GM23248 (cell line): ENCODE measurements around the gene C4orf33. TPM values are rescaled to one million over a fixed set of nuclear protein-coding genes. Genes with fewer than 3 reads are reported as not detected.

ENCODE experiments used
- DNase-seq: peaks from one replicate; pipeline ENCODE4 v3.0.0-alpha.2; 2015
- H2AFZ ChIP-seq: fragments of 200-600 bp; sonication (generic); 2 replicates; pipeline ENCODE4 v1.6.1; 2016; ENCODE audit warnings: antibody characterized with exemption
- H3F3A ChIP-seq: fragments of 200-600 bp; sonication (generic); 2 replicates; pipeline ENCODE4 v1.6.1; 2016; ENCODE audit warnings: mild to moderate bottlenecking, antibody characterized with exemption, mixed run types; ENCODE audit not compliant: insufficient read depth
- H3K27ac ChIP-seq: fragments of 200-600 bp; sonication (generic); 2 replicates; pipeline ENCODE4 v1.5.1; 2016; ENCODE audit warnings: mild to moderate bottlenecking
- H3K27me3 ChIP-seq: fragments of 200-600 bp; sonication (generic); replicated peaks from 2 replicates; pipeline ENCODE4 v1.6.1; 2016; ENCODE audit warnings: mild to moderate bottlenecking; ENCODE audit not compliant: insufficient read depth
- H3K36me3 ChIP-seq: fragments of 200-600 bp; sonication (generic); 2 replicates; pipeline ENCODE4 v1.6.1; 2016; ENCODE audit warnings: low read depth, mild to moderate bottlenecking
- H3K4me1 ChIP-seq: fragments of 200-600 bp; sonication (generic); 2 replicates; pipeline ENCODE4 v1.6.1; 2016; ENCODE audit warnings: mild to moderate bottlenecking; ENCODE audit not compliant: insufficient read depth
- H3K4me2 ChIP-seq: fragments of 200-600 bp; sonication (generic); one replicate; pipeline ENCODE4 v1.6.1; 2016; ENCODE audit warnings: mild to moderate bottlenecking; ENCODE audit not compliant: unreplicated experiment
- H3K4me3 ChIP-seq: fragments of 200-600 bp; sonication (generic); 2 replicates; pipeline ENCODE4 v1.5.1; 2016; ENCODE audit warnings: mild to moderate bottlenecking
- H3K79me2 ChIP-seq: fragments of 200-600 bp; sonication (generic); 2 replicates; pipeline ENCODE4 v1.6.1; 2016; ENCODE audit warnings: mild to moderate bottlenecking; ENCODE audit not compliant: insufficient read depth
- H3K9ac ChIP-seq: fragments of 200-600 bp; sonication (generic); 2 replicates; pipeline ENCODE4 v1.6.1; 2016; ENCODE audit warnings: mild to moderate bottlenecking
- H3K9me2 ChIP-seq: fragments of 200-600 bp; sonication (generic); 2 replicates; pipeline ENCODE4 v1.6.1; 2016; ENCODE audit warnings: mixed run types, mild to moderate bottlenecking, moderate library complexity; ENCODE audit not compliant: insufficient read depth
- H3K9me3 ChIP-seq: fragments of 200-600 bp; sonication (generic); one replicate; pipeline ENCODE4 v1.6.1; 2017; ENCODE audit warnings: low read depth
- H4K20me1 ChIP-seq: fragments of 200-600 bp; sonication (generic); 2 replicates; pipeline ENCODE4 v1.6.0; 2016; ENCODE audit not compliant: insufficient read depth
- EZH2 ChIP-seq: fragments of 200-600 bp; sonication (generic); IDR thresholded peaks from 2 replicates; pipeline ENCODE4 v1.6.1; 2018; ENCODE audit warnings: antibody characterized with exemption, mild to moderate bottlenecking; ENCODE audit not compliant: insufficient read depth, poor library complexity, severe bottlenecking
- EZH2phosphoT487 ChIP-seq: fragments of 200-600 bp; sonication (generic); IDR thresholded peaks from 2 replicates; pipeline ENCODE4 v1.6.1; 2018; ENCODE audit warnings: antibody characterized with exemption, moderate library complexity, mild to moderate bottlenecking, low read depth; ENCODE audit not compliant: insufficient read depth
- WGBS, 2 experiments: methylation state at CpG; one replicate each; pipeline ENCODE4 v1.1.6; 2015 to 2017; ENCODE audit warnings: low lambda C conversion rate in 2 of 2, low coverage in 1 of 2; ENCODE audit errors: missing lambda C conversion rate in 2 of 2; 5-methylcytosine and 5-hydroxymethylcytosine counted together
- in situ Hi-C: fragments of 300-500 bp; cut with MboI; formaldehyde crosslinking; loops from 2 replicates; pipeline ENCODE4 v1.15.0; 2020
- polyA plus RNA-seq: library from polyadenylated mRNA; unstranded; fragments of >200 nt; fragmentation: Nextera tagmentation; extraction: Ambion mirVana; gene quantifications from 2 replicates; pipeline ENCODE4 v1.2.1, GENCODE V29; 2016
- total RNA-seq: library from RNA; depleted of rRNA; stranded (reverse); fragments of >200 nt; shearing (Covaris generic); gene quantifications from 2 replicates; pipeline ENCODE4 v1.2.3, GENCODE V29; 2014

C4orf33 gene
- total and polyA plus RNA-seq, 2 experiments from 2014 or later = 5.6 to 7.8 TPM

DNA sequence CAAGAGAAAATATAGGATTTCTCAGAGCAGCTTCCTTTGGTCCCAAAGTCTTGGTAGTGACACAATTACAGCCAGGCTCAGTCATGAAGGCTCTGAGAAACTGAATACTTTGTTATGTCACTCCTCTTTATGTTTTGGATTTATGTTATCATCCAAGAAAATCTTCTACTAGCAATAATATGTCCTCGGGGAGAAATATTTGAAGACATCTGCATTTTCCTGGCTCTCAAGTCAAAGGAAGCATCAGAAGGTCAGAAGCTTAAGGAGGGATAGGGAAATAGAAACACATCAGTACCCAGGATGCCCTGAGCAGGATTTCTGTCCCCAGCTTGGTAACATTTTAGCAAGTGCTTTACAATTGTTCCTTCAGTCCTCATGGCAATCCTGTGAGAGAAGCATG, 54.0 kb downstream of the C4orf33 start:
- no peaks in the 10 kb centered on the region for H3K9me3 ChIP-seq
- WGBS, 2 experiments = 26 to 36% methylated on average over 1 of the region's 1 CpG
- TF ChIP-seq EZH2phosphoT487 (no peak), EZH2 (no peak)

GRCh38 chr4:129152350-129152749, 56.4 kb downstream of the C4orf33 start:
- no peak overlapping the region for H3K4me3 ChIP-seq
- DNase-seq = no peak

More for the DNA sequence above, 54.0 kb downstream of the C4orf33 start:
- Histone ChIP-seq H3K79me2 (no peaks in the 10 kb centered on the region), H3K9me2 (no peaks in the 10 kb centered on the region), H3K27me3 (peaks cover 11% of the 10 kb centered on the region), H3K36me3 (no peaks in the 10 kb centered on the region), H3K27ac (no peak overlapping the region), H3K4me2 (no peak overlapping the region), H3F3A (no peaks in the 10 kb centered on the region), H3K4me1 (no peaks in the 10 kb centered on the region), H2AFZ (no peak overlapping the region), H4K20me1 (no peaks in the 10 kb centered on the region), H3K9ac (no peak overlapping the region), H3K4me3 (no peak overlapping the region)
- no peak for DNase-seq
- in situ Hi-C loops = no loop called here

DNA sequence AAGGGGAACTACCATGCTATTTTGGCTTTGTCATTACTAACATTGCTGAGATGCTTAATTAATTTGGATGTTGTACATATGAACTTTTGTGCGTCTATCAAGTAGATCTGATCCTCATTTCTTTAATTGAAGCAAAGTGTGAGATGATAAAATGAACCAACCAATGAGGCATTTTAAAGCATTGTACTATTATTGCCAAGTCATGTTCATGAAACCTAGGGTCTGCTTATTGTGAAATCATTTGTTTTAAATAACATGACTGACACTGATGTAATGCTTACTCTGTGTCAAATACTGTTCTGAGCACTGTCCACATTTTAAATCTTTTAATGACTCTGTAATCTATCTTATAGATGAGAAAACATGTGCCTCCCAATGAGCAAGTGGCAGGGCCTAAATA, 57.7 kb downstream of the C4orf33 start:
- Histone ChIP-seq H3K9ac (no peak overlapping the region), H3K9me3 (no peaks in the 10 kb centered on the region), H3K4me3 (no peak overlapping the region), H3F3A (no peaks in the 10 kb centered on the region), H3K27ac (no peak overlapping the region), H3K79me2 (no peaks in the 10 kb centered on the region), H4K20me1 (no peaks in the 10 kb centered on the region), H3K27me3 (peaks cover 11% of the 10 kb centered on the region), H3K4me2 (no peak overlapping the region), H3K9me2 (no peaks in the 10 kb centered on the region; the same call in 1 of the 2 replicates), H3K36me3 (no peaks in the 10 kb centered on the region), H3K4me1 (no peaks in the 10 kb centered on the region), H2AFZ (no peak overlapping the region)
- TF ChIP-seq EZH2phosphoT487 = no peak
- TF ChIP-seq EZH2 = no peak
- in situ Hi-C loops = no loop called here
- 7 to 8% methylated on average over 1 of the region's 1 CpG for WGBS, 2 experiments
- DNase-seq = no peak

More at GRCh38 chr4:129152350-129152749, 56.4 kb downstream of the C4orf33 start:
- Histone ChIP-seq H3K9me3 (no peaks in the 10 kb centered on the region), H3K27ac (no peak overlapping the region), H3F3A (no peaks in the 10 kb centered on the region), H3K36me3 (no peaks in the 10 kb centered on the region), H3K9ac (no peak overlapping the region), H3K4me2 (no peak overlapping the region), H3K9me2 (no peaks in the 10 kb centered on the region), H3K4me1 (no peaks in the 10 kb centered on the region), H2AFZ (no peak overlapping the region), H3K27me3 (peaks cover 11% of the 10 kb centered on the region), H4K20me1 (no peaks in the 10 kb centered on the region), H3K79me2 (no peaks in the 10 kb centered on the region)
- 19 to 25% methylated on average over 2 of the region's 2 CpGs for WGBS, 2 experiments
- in situ Hi-C loops = no loop called here
- TF ChIP-seq EZH2phosphoT487 (no peak), EZH2 (no peak)

DNA sequence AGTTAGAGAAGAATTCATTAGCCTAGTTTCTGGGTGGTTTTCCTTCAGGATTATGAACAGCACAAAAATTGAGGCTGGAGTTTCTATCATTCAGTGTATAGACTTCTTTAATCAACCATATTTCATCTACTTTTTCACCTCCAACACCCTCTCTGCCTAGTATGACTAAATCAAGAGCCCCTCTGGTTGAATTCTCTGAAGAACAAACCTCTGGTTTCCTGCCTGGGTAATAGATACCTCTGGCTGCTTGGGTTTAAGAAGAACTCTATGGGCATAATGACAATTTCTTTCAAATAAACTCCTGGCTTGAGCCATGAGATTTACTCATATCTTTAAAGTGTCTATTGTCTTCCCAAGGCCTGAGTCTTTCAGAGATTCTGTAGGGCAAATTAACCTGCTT, 66.5 kb downstream of the C4orf33 start:
- no peaks in the 10 kb centered on the region for H3K79me2 ChIP-seq
- in situ Hi-C loops = no loop called here
- no peak overlapping the region for H3K4me3 ChIP-seq
- H3K9me2 ChIP-seq = no peaks in the 10 kb centered on the region; the same call in 1 of the 2 replicates
- H2AFZ ChIP-seq = no peak overlapping the region
- H4K20me1 ChIP-seq = no peaks in the 10 kb centered on the region
- TF ChIP-seq EZH2 (no peak), EZH2phosphoT487 (no peak)
- no peaks in the 10 kb centered on the region for H3K36me3 ChIP-seq
- H3K27me3 ChIP-seq = 0 out of 2 replicates have a peak, but pooled peaks cover 3% of the 10 kb centered on the region
- no peak overlapping the region for H3K27ac ChIP-seq
- H3F3A ChIP-seq = no peaks in the 10 kb centered on the region
- no peak overlapping the region for H3K4me2 ChIP-seq
- no peaks in the 10 kb centered on the region for H3K4me1 ChIP-seq
- no peaks in the 10 kb centered on the region for H3K9me3 ChIP-seq
- no peak for DNase-seq
- no peak overlapping the region for H3K9ac ChIP-seq

DNA sequence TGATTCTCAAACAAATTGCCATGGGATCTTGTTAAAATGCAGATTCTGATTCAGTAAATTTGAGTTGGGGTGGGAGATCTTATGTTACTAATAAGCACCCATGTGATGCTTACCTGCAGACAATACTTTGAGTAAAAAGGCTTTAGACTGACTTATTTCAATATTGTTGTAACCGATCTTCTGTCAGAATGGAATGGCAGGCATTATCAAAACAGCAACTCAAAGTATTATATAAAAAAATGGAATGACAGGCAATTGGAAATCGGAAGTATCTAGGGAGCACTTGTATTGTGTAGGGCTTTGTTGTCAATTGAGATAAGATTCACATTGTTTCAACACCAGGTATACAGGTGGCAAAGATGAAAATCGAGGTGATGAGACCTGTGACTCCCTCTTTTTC, 67.5 kb downstream of the C4orf33 start:
- Histone ChIP-seq H3K9ac (no peak overlapping the region), H3K9me2 (no peaks in the 10 kb centered on the region), H3K27me3 (0 out of 2 replicates have a peak, but pooled peaks cover 3% of the 10 kb centered on the region), H3K27ac (no peak overlapping the region), H3K4me3 (no peak overlapping the region), H4K20me1 (no peaks in the 10 kb centered on the region), H3K4me2 (no peak overlapping the region), H3K36me3 (no peaks in the 10 kb centered on the region), H2AFZ (no peak overlapping the region), H3F3A (no peaks in the 10 kb centered on the region), H3K4me1 (no peaks in the 10 kb centered on the region), H3K79me2 (no peaks in the 10 kb centered on the region), H3K9me3 (no peaks in the 10 kb centered on the region)
- TF ChIP-seq EZH2phosphoT487 = no peak
- no peak for TF ChIP-seq EZH2
- in situ Hi-C loops = no loop called here
- WGBS, 2 experiments = 30 to 31% methylated on average over 3 of the region's 3 CpGs
- DNase-seq = no peak
